Endothelial cell of umbilical vein (primary cell): ENCODE measurements around the gene VSIR. TPM values are rescaled to one million over a fixed set of nuclear protein-coding genes. Genes with fewer than 3 reads are reported as not detected.

Experiments used
- BruUV-seq: library from RNA; stranded (reverse); fragments of 400-500 nt; replicated peaks from 2 replicates; lab custom pipeline; 2021; lab: Mats Ljungman, UMichigan
- CTCF ChIA-PET: fragments of 300-600, 350-600 bp; sonication (Branson Sonifier 250); formaldehyde crosslinking; loops from one replicate; lab custom pipeline; 2021; ENCODE audit warnings: antibody characterized with exemption, inconsistent platforms; lab: Charles Lee
- POLR2A ChIA-PET: fragments of 300-600, 350-600 bp; sonication (Branson Sonifier 250); formaldehyde crosslinking; loops from one replicate; lab custom pipeline; 2021; ENCODE audit warnings: antibody characterized with exemption, inconsistent platforms; lab: Charles Lee
- DNase-seq: peaks from one replicate; pipeline ENCODE4 v3.0.0-alpha.2; 2011; ENCODE audit warnings: low read depth, low spot score
- FAIRE-seq: peaks from 2 replicates; lab custom pipeline; 2011; peaks lifted over from hg19 to GRCh38; lab: Jason Lieb, UNC
- H2AFZ ChIP-seq: 2 replicates; pipeline ENCODE4 v1.6.0; 2012; ENCODE audit warnings: low read depth, low read length, control low read depth, inconsistent platforms
- H3K27ac ChIP-seq: 2 replicates; pipeline ENCODE4 v1.5.1; 2011; ENCODE audit warnings: low read depth, mild to moderate bottlenecking, control low read depth, low read length, moderate library complexity; ENCODE audit not compliant: insufficient read depth
- H3K27me3 ChIP-seq, 2 experiments: 2 replicates each; pipeline versions ENCODE4 v1.6.0 to v1.6.1; 2011; ENCODE audit warnings: low read length in 2 of 2, mixed read lengths in 1 of 2; ENCODE audit not compliant: control insufficient read depth in 2 of 2, insufficient read depth in 2 of 2
- H3K36me3 ChIP-seq, 2 experiments: 2 replicates in 1 of 2; 3 replicates in 1 of 2; pipeline ENCODE4 v1.5.1; 2011; ENCODE audit warnings: low read length in 2 of 2, mild to moderate bottlenecking in 1 of 2, moderate library complexity in 1 of 2; ENCODE audit not compliant: control insufficient read depth in 2 of 2, insufficient read depth in 2 of 2; ENCODE audit errors: extremely low read depth in 1 of 2
- H3K4me1 ChIP-seq: 3 replicates; pipeline ENCODE4 v1.5.1; 2011; ENCODE audit warnings: mild to moderate bottlenecking, low read length; ENCODE audit not compliant: control insufficient read depth, insufficient read depth; ENCODE audit errors: extremely low read depth
- H3K4me2 ChIP-seq: 2 replicates; pipeline ENCODE4 v1.6.1; 2011; ENCODE audit warnings: low read length, control low read depth, mixed read lengths; ENCODE audit not compliant: insufficient read depth
- H3K4me3 ChIP-seq, 3 experiments: fragments of 200-600 bp in 1 of 3; sonication (generic), shearing (Covaris generic) in 1 of 3; replicated peaks in 1 of 3; 2 replicates each; pipeline ENCODE4 v1.5.1; 2011 to 2016; ENCODE audit warnings: control low read depth in 3 of 3, low read length in 3 of 3, mild to moderate bottlenecking in 2 of 3, inconsistent platforms in 1 of 3, low read depth in 1 of 3, moderate library complexity in 1 of 3; ENCODE audit not compliant: insufficient read depth in 1 of 3
- H3K79me2 ChIP-seq: 2 replicates; pipeline ENCODE4 v1.6.0; 2012; ENCODE audit warnings: low read length, inconsistent platforms; ENCODE audit not compliant: control insufficient read depth, insufficient read depth
- H3K9ac ChIP-seq: replicated peaks from 2 replicates; pipeline ENCODE3; 2011; ENCODE audit warnings: low read length, control low read depth; ENCODE audit not compliant: insufficient read depth; ENCODE audit errors: extremely low read depth
- H3K9me1 ChIP-seq: replicated peaks from 3 replicates; pipeline ENCODE4 v1.6.0; 2011; ENCODE audit warnings: mild to moderate bottlenecking, low read length; ENCODE audit not compliant: control insufficient read depth, insufficient read depth; ENCODE audit errors: extremely low read depth
- H3K9me3 ChIP-seq: replicated peaks from 2 replicates; pipeline ENCODE4 v1.5.1; 2012; ENCODE audit warnings: low read length, inconsistent platforms; ENCODE audit not compliant: control insufficient read depth, insufficient read depth
- H4K20me1 ChIP-seq: replicated peaks from 2 replicates; pipeline ENCODE3; 2011; ENCODE audit warnings: mild to moderate bottlenecking, low read length; ENCODE audit not compliant: control insufficient read depth, insufficient read depth; ENCODE audit errors: extremely low read depth
- CTCF ChIP-seq, 2 donors: IDR thresholded peaks; 1 replicate in 1 of 2; 2 replicates in 1 of 2; pipeline ENCODE4 v1.5.1; 2011; ENCODE audit warnings: low read length in 2 of 2, mild to moderate bottlenecking in 2 of 2, moderate library complexity in 2 of 2, control low read depth in 1 of 2, inconsistent platforms in 1 of 2, low read depth in 1 of 2; ENCODE audit not compliant: insufficient read depth in 1 of 2; ENCODE audit errors: extremely low read depth in 1 of 2
- EZH2 ChIP-seq: IDR thresholded peaks from 2 replicates; pipeline ENCODE4 v1.6.1; 2012; ENCODE audit warnings: borderline replicate concordance, low read depth, mild to moderate bottlenecking, moderate library complexity, low read length, inconsistent platforms; ENCODE audit not compliant: severe bottlenecking
- FOS ChIP-seq: IDR thresholded peaks from 2 replicates; pipeline ENCODE4 v1.6.1; 2011; ENCODE audit warnings: mild to moderate bottlenecking, low read length, moderate library complexity, borderline replicate concordance; ENCODE audit not compliant: insufficient read depth
- GATA2 ChIP-seq: IDR thresholded peaks from 2 replicates; pipeline ENCODE4 v1.7.0; 2011; ENCODE audit warnings: low read depth, mild to moderate bottlenecking, moderate library complexity, mixed read lengths, low read length; ENCODE audit not compliant: insufficient read length, insufficient read depth
- JUN ChIP-seq: IDR thresholded peaks from 2 replicates; pipeline ENCODE4 v1.6.1; 2011; ENCODE audit warnings: borderline replicate concordance, low read depth; ENCODE audit not compliant: insufficient read length, insufficient read depth
- MAX ChIP-seq: IDR thresholded peaks from 2 replicates; pipeline ENCODE4 v1.6.1; 2011; ENCODE audit not compliant: insufficient read depth, insufficient read length
- MYC ChIP-seq: IDR thresholded peaks from one replicate; pipeline ENCODE4 v1.6.1; 2011; ENCODE audit warnings: mild to moderate bottlenecking, low read depth, low read length
- POLR2A ChIP-seq: IDR thresholded peaks from 2 replicates; pipeline ENCODE4 v1.6.1; 2012; ENCODE audit warnings: low read depth, mild to moderate bottlenecking, control low read depth, low read length
- POLR2AphosphoS5 ChIP-seq: IDR thresholded peaks from 2 replicates; pipeline ENCODE4 v1.6.1; 2012; ENCODE audit warnings: low read depth, mild to moderate bottlenecking, control low read depth, low read length, moderate library complexity; ENCODE audit not compliant: insufficient read depth
- dilution Hi-C: fragments of 300-500 bp; cut with MboI; formaldehyde crosslinking; loops from one replicate; pipeline ENCODE4 v1.15.0; 2019; ENCODE audit warnings: low sequenced_read_pairs; ENCODE audit not compliant: extremely low pct_ligation_motif_present
- intact Hi-C: fragments of 100-400 bp; cut with micrococcal nuclease; formaldehyde crosslinking; loops from one replicate; pipeline ENCODE4 v1.10.0; 2022
- polyA plus RNA-seq, 4 experiments: library from polyadenylated mRNA; depleted of rRNA in 3 of 4; stranded (reverse) in 3 of 4; unstranded in 1 of 4; fragments of >200 nt; gene quantifications; 2 replicates each; pipeline versions ENCODE4 v1.2.1 to v1.2.3, GENCODE V29; 2011 to 2012; ENCODE audit warnings: missing spikeins in 1 of 4
- total RNA-seq: library from RNA; stranded (reverse); gene quantifications from 2 replicates; pipeline ENCODE4 v1.2.3, GENCODE V29; 2021

VSIR gene
- total and polyA plus RNA-seq, 2 donors (not counting 3 experiments of a cell fraction or from before 2014, with no cell fraction given): 4.9 to 6.3 TPM

GRCh38 chr10:71715860-71716259 lies 57.5 kb downstream of the VSIR start:
- H3K36me3 ChIP-seq: no peaks in the 10 kb centered on the region
- dilution Hi-C loops (no loop called here), intact Hi-C loops (no loop called here)
- FAIRE-seq (no peak), DNase-seq (no peak)
- H3K27me3 ChIP-seq: peaks cover 0 to 2% of the 10 kb centered on the region in 2 experiments
- no peaks in the 10 kb centered on the region for H3K9me1 ChIP-seq
- H3K4me2 ChIP-seq: no peak overlapping the region
- no peaks in the 10 kb centered on the region for H3K79me2 ChIP-seq
- no peaks in the 10 kb centered on the region for H4K20me1 ChIP-seq
- peaks cover 3% of the 10 kb centered on the region for H3K4me1 ChIP-seq
- BruUV-seq: no TSS peak
- H3K9ac ChIP-seq: no peak overlapping the region
- TF ChIP-seq MAX: no peak
- no peak for TF ChIP-seq FOS
- TF ChIP-seq MYC: no peak
- TF ChIP-seq GATA2: no peak
- no peak for TF ChIP-seq EZH2
- no peak for TF ChIP-seq JUN
- no peak for TF ChIP-seq POLR2AphosphoS5
- TF ChIP-seq CTCF (IDR thresholded peaks at IDR 0.05; ENCODE audit: extremely low read depth in 1 of 2, insufficient read depth in 1 of 2, low read depth in 1 of 2, low read length in 2 of 2): no peak
- TF ChIP-seq POLR2A: no peak
- ChIA-PET CTCF (interaction anchor here (0.9 to 2.0 kb wide), 2 partner anchors 10 to 20 kb away, joined by 3 to 5 read pairs; no protein-coding TSS in a partner anchor), POLR2A (no interaction called here)
- H3K9me3 ChIP-seq: no peaks in the 10 kb centered on the region
- no peak overlapping the region for H3K4me3 ChIP-seq
- H3K27ac ChIP-seq: no peak overlapping the region
- no peak overlapping the region for H2AFZ ChIP-seq
